ENCODE measurements around the gene CPHXL. TPM values are rescaled to one million over a fixed set of nuclear protein-coding genes. Genes with fewer than 3 reads are reported as not detected.

Gene CPHXL
- total and polyA plus RNA-seq, 10 donors: not detected

DNA sequence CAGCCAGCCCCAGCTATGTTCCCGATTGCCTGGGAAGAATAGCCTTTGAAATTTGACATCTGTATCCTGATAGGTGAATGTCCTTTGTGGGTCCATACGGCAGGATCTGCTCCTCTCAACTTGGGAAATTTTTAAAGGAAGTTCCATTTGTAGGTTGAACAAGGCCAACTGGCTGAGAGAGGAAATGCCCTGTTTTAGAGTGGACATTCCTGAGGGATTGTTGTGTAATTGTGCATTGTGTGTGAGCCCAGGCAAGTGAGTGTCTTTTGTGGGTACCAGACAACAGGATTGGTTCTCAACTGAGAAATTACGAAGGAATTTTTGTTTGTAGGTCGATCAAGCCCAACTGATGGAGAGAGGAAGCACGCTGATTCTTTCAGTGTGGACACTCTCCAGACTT is 46.9 kb downstream of the CPHXL start:
- Histone ChIP-seq H3K4me3 (no peak overlapping the region), H3K36me3 (no peaks in the 10 kb centered on the region), H3K27ac (peak overlapping the region in 3 of 8 donors; percentile 6 to 55 (median 31)), H3K9me3 (peaks cover 0 to under 1% (median 0%) of the 10 kb centered on the region in 8 donors), H3K27me3 (replicated peaks in 1 of 7) (no peaks in the 10 kb centered on the region), H3K4me1 (peaks cover 0 to 8% (median 0%) of the 10 kb centered on the region in 6 donors)
- TF ChIP-seq POLR2AphosphoS5 (IDR thresholded peaks at IDR 0.05) (no peak), POLR2A (IDR thresholded peaks at IDR 0.05) (no peak)
- TF ChIP-seq, protein P1, sequence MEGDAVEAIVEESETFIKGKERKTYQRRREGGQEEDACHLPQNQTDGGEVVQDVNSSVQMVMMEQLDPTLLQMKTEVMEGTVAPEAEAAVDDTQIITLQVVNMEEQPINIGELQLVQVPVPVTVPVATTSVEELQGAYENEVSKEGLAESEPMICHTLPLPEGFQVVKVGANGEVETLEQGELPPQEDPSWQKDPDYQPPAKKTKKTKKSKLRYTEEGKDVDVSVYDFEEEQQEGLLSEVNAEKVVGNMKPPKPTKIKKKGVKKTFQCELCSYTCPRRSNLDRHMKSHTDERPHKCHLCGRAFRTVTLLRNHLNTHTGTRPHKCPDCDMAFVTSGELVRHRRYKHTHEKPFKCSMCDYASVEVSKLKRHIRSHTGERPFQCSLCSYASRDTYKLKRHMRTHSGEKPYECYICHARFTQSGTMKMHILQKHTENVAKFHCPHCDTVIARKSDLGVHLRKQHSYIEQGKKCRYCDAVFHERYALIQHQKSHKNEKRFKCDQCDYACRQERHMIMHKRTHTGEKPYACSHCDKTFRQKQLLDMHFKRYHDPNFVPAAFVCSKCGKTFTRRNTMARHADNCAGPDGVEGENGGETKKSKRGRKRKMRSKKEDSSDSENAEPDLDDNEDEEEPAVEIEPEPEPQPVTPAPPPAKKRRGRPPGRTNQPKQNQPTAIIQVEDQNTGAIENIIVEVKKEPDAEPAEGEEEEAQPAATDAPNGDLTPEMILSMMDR (IDR thresholded peaks at IDR 0.05 in 8 of 11, conservative IDR thresholded peaks at IDR 0.05 in 3 of 11): no peak
- no peak for DNase-seq
- WGBS, 5 donors: 74 to 88% (median 78%) methylated on average over 5 of the region's 5 CpGs
- intact Hi-C loops (cut with DNase I; ENCODE audit: low total_unique reads): no loop called here

DNA sequence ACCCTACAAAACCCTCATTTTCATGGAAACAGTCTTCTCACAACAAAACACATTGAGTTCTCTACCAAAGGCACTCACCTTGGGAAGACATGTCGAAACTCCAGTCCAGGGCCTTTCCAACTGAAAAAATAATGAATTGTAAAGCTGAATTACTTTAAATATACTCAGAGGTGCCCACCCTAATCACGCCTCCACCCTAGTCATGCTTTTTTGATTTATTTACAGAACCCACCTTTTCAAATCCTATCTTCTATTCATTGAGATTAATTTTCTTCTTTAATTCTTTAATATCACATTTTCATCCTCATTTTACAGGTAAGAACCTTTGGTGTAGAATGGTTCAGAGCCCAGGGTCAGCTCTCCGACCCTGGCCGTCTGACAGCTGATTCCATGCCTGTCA is 49.4 kb downstream of the CPHXL start, which contains the start of gene CPHXL2:
Gene CPHXL2 (minus strand): TSS at position 101 of the 400 bp plus-strand sequence. CDS start 10 bp downstream, at position 91.
- Histone ChIP-seq H3K4me1 (peaks cover 0 to 8% (median 0%) of the 10 kb centered on the region in 6 donors), H3K27ac (no peak within 1 kb of the TSS), H3K9me3 (no peaks in the 10 kb centered on the region), H3K36me3 (no peaks in the 10 kb centered on the region), H3K27me3 (replicated peaks in 1 of 7) (no peaks in the 10 kb centered on the region), H3K4me3 (no peak within 1 kb of the TSS)
- WGBS, 5 donors: 91 to 98% (median 93%) methylated on average over 4 of the region's 4 CpGs
- intact Hi-C loops (cut with DNase I; ENCODE audit: low total_unique reads): no loop called here
- TF ChIP-seq, protein P1 (IDR thresholded peaks at IDR 0.05 in 8 of 11, conservative IDR thresholded peaks at IDR 0.05 in 3 of 11): no peak
- TF ChIP-seq POLR2A (IDR thresholded peaks at IDR 0.05) (no peak), POLR2AphosphoS5 (IDR thresholded peaks at IDR 0.05) (no peak)
- DNase-seq: no peak

DNA sequence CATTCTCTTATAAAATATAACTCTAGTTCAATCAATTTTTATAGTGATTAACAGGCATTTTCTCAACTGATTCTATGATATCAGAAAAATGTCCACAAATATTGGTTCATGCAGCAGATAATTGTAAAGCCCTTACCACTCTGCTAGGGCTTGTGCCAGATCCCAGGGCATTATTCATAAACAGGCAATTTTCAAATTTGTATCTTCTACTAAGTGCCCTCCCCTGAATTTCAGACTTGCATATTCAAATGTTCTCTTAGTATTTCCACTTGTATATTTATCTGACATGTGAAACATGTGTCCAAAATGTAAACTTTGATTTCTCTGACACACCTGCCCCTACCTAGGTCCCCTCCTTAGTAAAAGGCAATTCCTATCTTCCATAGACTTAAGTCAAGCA is 58.8 kb downstream of the CPHXL start:
- no peaks in the 10 kb centered on the region for H3K27me3 ChIP-seq (replicated peaks in 1 of 7)
- TF ChIP-seq, protein P1 (IDR thresholded peaks at IDR 0.05 in 8 of 11, conservative IDR thresholded peaks at IDR 0.05 in 3 of 11): no peak
- TF ChIP-seq POLR2AphosphoS5 (IDR thresholded peaks at IDR 0.05) (no peak), POLR2A (IDR thresholded peaks at IDR 0.05) (no peak)
- H3K9me3 ChIP-seq: no peaks in the 10 kb centered on the region
- peaks cover 0 to 3% (median 0%) of the 10 kb centered on the region in 6 donors for H3K36me3 ChIP-seq
- no peak overlapping the region for H3K27ac ChIP-seq
- no peaks in the 10 kb centered on the region for H3K4me1 ChIP-seq
- intact Hi-C loops (cut with DNase I; ENCODE audit: low total_unique reads): no loop called here
- no peak for DNase-seq
- H3K4me3 ChIP-seq: no peak overlapping the region

Small RNA genes within 50 kb of the gene (small RNA-seq; reads per million reads assigned to genes)
- 0 reads per million in 4 donors for gene RN7SL520P

Other genes with a start within 250 kb of the CPHXL start
- gene CHST6, start 231.0 kb downstream of the CPHXL start, total RNA-seq: under 1 TPM in 6 of 7 donors, not detected in 1; 0.17 to 0.66 (median 0.26) TPM
- under 1 TPM; under 0.01 to 0.06 (median 0.02) TPM for gene CHST6, start 231.0 kb downstream of the CPHXL start, polyA plus RNA-seq
- under 1 TPM in 2 of 7 donors, not detected in 5; 0.18 to 0.20 TPM for gene CHST5, start 190.4 kb downstream of the CPHXL start, total RNA-seq
- gene CHST5, start 190.4 kb downstream of the CPHXL start, polyA plus RNA-seq: under 1 TPM; 0.03 to 0.07 (median 0.06) TPM
- gene TMEM231, start 170.2 kb downstream of the CPHXL start, total RNA-seq: 1 to 10 TPM; 2.7 to 6.7 (median 3.5) TPM
- 1 to 10 TPM; 2.2 to 3.3 (median 2.3) TPM for gene TMEM231, start 170.2 kb downstream of the CPHXL start, polyA plus RNA-seq
- 100 to 1,000 TPM; 111 to 133 (median 119) TPM for gene GABARAPL2, start 160.1 kb downstream of the CPHXL start, total RNA-seq
- gene GABARAPL2, start 160.1 kb downstream of the CPHXL start, polyA plus RNA-seq: 100 to 1,000 TPM in 2 of 3 donors, 10 to 100 TPM in 1; 86.6 to 169 (median 130) TPM
- gene ADAT1, start 103.2 kb downstream of the CPHXL start, total RNA-seq: 100 to 1,000 TPM in 1 of 7 donors, 10 to 100 TPM in 6; 42.5 to 120 (median 65.5) TPM
- 10 to 100 TPM; 13.2 to 18.3 (median 14.5) TPM for gene ADAT1, start 103.2 kb downstream of the CPHXL start, polyA plus RNA-seq
- gene KARS1, start 78.8 kb downstream of the CPHXL start, total RNA-seq: 10 to 100 TPM; 85.2 to 97.7 (median 89.6) TPM
- 10 to 100 TPM; 63.7 to 88.0 (median 83.2) TPM for gene KARS1, start 78.8 kb downstream of the CPHXL start, polyA plus RNA-seq
- 10 to 100 TPM; 66.5 to 90.1 (median 75.4) TPM for gene TERF2IP, start 78.7 kb downstream of the CPHXL start, total RNA-seq
- 10 to 100 TPM; 42.8 to 71.0 (median 64.4) TPM for gene TERF2IP, start 78.7 kb downstream of the CPHXL start, polyA plus RNA-seq
- gene CPHXL2, start 49.5 kb downstream of the CPHXL start, total RNA-seq: not detected
- under 1 TPM in 1 of 3 donors, not detected in 2; 0.06 TPM for gene CPHXL2, start 49.5 kb downstream of the CPHXL start, polyA plus RNA-seq
- gene DUXB, start 25.0 kb downstream of the CPHXL start, total RNA-seq: not detected
- gene DUXB, start 25.0 kb downstream of the CPHXL start, polyA plus RNA-seq: not detected

All from spleen (tissue), 11 donors.